NCI-H526 treated with DMSO at 0.1 percent for 48 hours (cell line): ENCODE results near the gene CLIC4.

Experiments
- DNase-seq: peaks from one replicate; lab custom pipeline; 2025; lab: John Stamatoyannopoulos, UW

Gene CLIC4

GRCh38 chr1:24860841-24861240, 115.6 kb downstream of the CLIC4 start:
- DNase-seq = no peak

- DNase-seq = no peak
These were observed 116.8 kb downstream of the CLIC4 start for GRCh38 chr1:24861821-24862727.

GRCh38 chr1:24862775-24863483, 117.7 kb downstream of the CLIC4 start:
- DNase-seq = no peak

GRCh38 chr1:24864370-24864777, 119.1 kb downstream of the CLIC4 start:
- no peak for DNase-seq

GRCh38 chr1:24865168-24865567, 119.9 kb downstream of the CLIC4 start:
- no peak for DNase-seq

DNA sequence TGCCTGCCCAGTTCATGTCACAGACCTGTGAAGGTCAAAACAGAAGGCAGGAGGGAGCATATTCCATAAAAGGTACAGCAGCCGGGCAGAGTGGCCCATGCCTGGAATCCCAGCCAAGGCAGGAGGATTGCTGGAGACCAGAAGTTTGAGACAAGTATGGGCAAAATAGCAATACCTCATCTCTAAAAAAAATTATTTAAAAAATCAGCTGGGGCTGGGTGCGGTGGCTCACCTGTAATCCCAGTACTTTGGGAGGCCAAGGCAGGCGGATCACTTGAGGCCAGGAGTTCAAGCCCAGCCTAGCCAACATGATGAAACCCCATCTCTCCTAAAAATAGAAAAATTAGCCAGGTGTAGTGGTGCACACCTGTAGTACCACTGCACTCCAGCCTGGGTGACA, 120.3 kb downstream of the CLIC4 start:
- DNase-seq = no peak

- DNase-seq = no peak
These were observed 121.2 kb downstream of the CLIC4 start for GRCh38 chr1:24866211-24867083.

GRCh38 chr1:24867084-24867870, 122.0 kb downstream of the CLIC4 start:
- DNase-seq = no peak

DNA sequence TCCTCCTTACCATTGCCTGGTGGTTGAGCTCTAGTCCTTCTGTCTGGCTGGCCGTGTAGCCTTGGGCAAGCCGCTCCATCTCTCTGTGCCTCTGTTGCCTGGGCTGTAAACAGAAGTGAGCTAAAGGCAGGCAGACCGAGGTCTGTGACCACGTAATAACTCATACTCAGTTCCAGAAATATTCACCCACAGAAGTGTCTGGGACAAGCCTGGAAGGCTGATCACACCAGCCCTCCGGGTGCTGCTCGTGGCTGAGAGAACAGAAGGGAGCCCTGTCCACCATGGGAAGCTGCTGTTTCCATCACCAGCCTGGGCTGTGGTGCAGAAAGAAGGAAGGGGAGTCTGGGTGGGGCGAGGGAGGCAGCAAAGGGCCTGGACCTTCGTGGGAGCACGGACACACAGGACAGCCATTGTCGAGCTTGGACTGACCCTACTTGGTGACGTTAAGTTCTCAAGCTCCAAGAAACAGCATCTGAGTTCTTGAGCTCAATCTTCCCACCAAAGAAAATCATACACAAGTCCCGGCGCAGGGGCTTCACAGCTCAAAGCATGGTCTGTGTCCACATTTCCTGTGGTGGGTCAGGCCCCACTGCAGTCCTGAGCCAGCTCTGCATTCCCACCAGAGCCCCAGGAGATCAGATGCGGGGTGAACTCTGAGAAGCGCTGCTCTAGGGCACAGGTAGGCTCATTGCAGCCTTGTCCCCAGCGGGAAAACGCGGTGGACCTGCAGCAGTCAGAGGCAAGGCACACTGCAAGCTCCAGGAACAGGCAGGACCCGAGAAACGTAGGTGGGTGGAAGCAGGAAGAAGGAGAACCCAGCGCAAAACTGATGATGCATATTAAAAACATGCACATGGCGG, 123.0 kb downstream of the CLIC4 start:
- no peak for DNase-seq

DNA sequence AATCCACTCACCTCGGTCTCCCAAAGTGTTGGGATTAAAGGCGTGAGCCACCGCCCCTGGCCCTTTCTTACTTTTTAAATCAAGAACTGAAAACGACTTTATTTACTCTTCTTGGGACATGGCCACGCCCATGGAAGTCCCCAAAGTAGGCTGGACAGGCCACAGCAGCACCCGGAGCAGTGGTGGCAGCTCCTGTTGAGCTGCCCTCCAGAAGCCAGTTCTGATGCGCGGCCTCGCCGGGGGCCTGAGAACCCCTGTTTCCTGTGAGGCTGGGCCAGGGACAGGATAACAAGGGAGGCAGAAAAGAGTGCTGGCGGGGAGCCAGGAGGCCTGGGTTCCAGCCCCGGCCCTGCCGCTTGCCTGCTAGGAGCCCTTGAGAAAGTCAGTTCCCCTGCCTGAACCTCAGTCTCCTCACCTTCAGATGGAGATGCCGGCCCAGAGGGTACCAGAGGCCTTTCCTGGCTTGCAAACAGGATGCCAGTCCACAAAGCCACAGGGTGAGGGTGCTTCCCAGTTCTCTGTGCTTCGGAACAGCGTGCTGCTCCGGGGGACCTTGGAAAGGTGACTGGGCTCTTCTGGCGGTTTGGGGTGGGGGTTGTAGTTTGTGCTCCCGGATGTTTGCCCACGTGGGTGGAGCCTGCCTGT, 125.4 kb downstream of the CLIC4 start:
- no peak for DNase-seq

DNA sequence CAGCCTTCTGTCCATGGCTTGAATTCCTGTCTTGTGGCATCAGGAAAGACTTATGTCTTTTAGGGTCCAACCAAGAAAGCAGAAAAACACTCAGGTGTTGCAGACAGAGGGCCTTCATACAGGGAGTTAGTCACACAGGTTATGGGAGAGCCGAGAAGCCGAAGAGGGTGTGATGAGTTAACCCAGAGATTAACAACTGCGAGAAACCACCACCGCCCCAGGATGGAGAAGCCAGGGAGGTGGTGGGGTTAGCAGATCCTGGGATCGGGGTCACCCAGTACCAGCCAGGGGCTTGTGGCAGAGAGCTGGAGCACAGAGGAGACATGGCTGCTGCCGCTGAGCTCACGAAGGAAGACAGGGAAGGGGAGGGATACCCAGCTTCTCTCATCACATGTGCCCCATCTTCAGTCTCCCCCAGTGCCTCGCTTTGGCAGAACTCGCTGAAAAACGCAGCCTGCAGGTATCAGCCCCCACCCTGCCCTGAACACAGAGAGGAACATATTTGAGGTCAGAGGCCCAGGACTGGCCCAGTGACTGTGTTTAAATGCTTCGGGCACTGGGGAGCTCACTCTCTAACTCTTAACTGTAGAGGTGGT, 126.2 kb downstream of the CLIC4 start:
- DNase-seq = no peak

GRCh38 chr1:24872061-24872850, 127.0 kb downstream of the CLIC4 start:
- no peak for DNase-seq

DNA sequence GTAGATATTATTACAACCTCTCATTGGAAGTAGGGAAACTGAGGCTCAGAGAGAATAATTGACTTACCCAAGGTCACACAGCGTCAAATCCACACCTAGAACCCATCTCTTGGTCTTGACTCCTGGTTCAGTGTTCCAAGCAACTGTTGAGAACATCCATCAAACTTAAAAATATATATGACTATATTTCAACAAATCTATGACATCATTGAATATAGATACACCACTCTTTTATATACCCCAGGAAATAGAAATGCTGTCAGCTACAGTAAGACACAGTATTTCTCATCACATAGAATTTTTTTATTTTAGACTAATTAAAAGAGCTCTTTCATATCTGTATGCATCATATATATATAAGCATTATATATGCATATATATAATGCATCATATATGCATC, 127.9 kb downstream of the CLIC4 start:
- DNase-seq = no peak

- DNase-seq = no peak
These were observed 128.8 kb downstream of the CLIC4 start for GRCh38 chr1:24874056-24874455.

DNA sequence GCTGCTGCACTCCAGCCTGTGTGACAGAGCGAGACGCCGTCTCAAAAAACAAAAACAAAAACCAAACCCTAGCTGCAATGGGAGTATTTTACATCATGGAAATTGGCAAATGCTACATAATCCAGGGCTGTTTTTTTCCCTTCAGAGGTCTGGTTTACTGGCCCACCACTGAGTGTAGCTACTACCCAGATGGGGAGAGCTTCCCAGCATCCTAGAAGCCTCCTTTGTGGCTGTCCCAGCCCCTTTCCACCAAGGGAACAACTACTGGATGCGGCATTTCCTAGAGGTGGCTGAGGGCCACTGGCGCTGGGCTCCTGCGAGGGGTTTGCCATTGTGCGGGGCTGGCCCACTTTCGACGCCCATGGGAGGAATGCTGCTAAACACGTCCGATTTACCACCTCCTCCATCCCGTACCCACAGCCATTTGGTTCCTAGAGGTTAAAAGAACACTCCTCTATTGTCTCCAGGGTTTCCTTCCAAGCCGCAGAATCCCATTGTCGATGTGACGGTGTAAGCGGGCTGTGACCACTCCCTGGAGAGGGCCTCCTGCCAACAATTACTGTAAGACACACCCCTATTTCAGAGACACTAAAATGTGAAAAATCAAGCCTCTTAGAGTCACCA, 129.5 kb downstream of the CLIC4 start:
- DNase-seq = no peak

DNA sequence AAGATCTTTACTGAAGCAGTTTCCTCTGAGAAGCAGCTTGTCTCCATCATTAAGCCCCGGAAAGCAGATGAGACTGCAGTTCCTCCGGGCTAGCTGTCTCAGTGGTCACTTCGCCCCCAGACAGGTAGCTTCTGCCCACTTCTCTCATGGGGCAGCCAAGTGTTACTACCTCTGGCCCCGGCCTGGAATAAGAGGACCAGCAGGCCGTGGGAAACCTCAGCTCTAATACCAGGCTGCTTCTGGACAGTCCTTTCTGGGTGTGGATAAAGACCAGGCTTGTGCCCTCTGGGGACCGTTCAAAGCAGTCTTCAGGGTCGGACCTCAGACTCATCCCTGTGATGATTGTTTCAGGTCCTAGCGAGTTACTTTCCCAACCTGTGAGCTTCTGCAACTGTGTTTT, 130.0 kb downstream of the CLIC4 start:
- DNase-seq = no peak

DNA sequence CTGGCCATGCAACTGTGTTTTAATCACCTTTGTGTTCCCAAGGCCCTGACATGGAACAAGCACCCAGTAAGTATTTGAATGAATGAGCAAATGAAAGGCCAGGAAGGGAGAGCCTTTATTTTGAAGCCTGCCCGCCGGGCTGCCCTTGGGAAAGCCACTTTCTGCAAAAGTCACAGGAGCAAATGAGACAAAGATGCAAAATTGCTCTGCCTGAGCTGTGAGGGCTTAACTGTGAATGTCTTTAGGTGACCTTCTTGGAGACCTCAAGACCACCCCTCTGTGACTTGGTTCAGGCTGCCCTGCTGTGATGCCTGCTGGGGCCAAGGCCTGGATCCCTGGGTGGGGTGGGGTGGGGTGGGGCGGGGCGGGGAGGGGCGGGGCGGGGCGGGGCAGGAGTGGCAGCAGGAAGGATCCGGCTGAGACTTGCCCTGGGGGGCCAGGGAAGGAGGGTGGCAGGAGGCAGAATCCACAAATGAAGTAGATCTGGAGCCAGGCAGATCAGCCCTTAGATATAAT, 130.8 kb downstream of the CLIC4 start:
- no peak for DNase-seq

DNA sequence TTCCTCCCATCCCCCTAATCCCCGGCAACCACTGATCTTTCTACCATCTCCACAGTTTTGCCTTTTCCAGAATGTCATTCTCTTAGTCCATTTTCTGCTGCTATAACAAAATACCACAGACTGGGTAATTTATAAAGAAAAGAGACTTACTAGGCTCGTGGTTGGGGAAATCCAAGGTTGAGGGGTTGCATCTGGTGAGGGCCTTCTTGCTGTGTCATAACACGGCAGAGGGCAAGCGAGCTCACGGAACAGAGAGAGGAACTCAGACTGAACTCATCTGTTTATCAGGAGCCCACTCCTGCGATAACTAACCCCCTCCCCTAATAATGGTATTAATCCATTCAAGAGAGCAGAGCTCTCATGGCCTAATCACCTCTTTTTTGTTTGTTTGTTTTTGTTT, 132.8 kb downstream of the CLIC4 start:
- no peak for DNase-seq
